Brain microvascular endothelial cell (primary cell): ENCODE data around the gene CAST.
"Not testable (repeated sequence)": the region's sequence is repeated elsewhere in the genome, so short reads cannot be mapped to it uniquely, and the experiment has no call there.

ENCODE experiments used
- DNase-seq: peaks from one replicate; pipeline ENCODE4 v3.0.0-alpha.2; 2020
- H3K27ac ChIP-seq: fragments of 250-450 bp; sonication (Bioruptor Pico); 2 replicates; pipeline ENCODE4 v1.5.1; 2020; ENCODE audit warnings: mild to moderate bottlenecking, moderate library complexity
- H3K27me3 ChIP-seq: fragments of 250-450 bp; sonication (Bioruptor Pico); replicated peaks from 2 replicates; pipeline ENCODE4 v1.5.1; 2020; ENCODE audit warnings: mild to moderate bottlenecking
- H3K36me3 ChIP-seq: fragments of 250-450 bp; sonication (Bioruptor Pico); replicated peaks from 2 replicates; pipeline ENCODE4 v1.5.1; 2020; ENCODE audit warnings: mild to moderate bottlenecking
- H3K4me3 ChIP-seq: 2 replicates; pipeline ENCODE4 v1.5.1; 2011; ENCODE audit warnings: low read depth, mild to moderate bottlenecking, control low read depth, low read length, moderate library complexity
- in situ Hi-C: cut with HindIII; loops from 2 replicates; pipeline ENCODE4 v1.10.0; 2017; ENCODE audit warnings: low sequenced_read_pairs, low pct_ligation_motif_present
- TF ChIP-seq, protein P1 (sequence below): IDR thresholded peaks from 2 replicates; pipeline ENCODE4 v1.5.1; 2011; ENCODE audit warnings: low read depth, mild to moderate bottlenecking, moderate library complexity, low read length, control low read depth, inconsistent platforms; ENCODE audit errors: missing control alignments

The CAST gene, protein sequence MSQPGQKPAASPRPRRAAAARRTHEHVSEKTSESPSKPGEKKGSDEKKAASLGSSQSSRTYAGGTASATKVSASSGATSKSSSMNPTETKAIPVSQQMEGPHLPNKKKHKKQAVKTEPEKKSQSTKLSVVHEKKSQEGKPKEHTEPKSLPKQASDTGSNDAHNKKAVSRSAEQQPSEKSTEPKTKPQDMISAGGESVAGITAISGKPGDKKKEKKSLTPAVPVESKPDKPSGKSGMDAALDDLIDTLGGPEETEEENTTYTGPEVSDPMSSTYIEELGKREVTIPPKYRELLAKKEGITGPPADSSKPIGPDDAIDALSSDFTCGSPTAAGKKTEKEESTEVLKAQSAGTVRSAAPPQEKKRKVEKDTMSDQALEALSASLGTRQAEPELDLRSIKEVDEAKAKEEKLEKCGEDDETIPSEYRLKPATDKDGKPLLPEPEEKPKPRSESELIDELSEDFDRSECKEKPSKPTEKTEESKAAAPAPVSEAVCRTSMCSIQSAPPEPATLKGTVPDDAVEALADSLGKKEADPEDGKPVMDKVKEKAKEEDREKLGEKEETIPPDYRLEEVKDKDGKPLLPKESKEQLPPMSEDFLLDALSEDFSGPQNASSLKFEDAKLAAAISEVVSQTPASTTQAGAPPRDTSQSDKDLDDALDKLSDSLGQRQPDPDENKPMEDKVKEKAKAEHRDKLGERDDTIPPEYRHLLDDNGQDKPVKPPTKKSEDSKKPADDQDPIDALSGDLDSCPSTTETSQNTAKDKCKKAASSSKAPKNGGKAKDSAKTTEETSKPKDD

GRCh38 chr5:96661855-96662724, at the start of gene CAST:
Gene CAST (plus strand): TSS chr5:96662376. CDS start chr5:96662423, 47 bp downstream.
- TF ChIP-seq, protein P1, sequence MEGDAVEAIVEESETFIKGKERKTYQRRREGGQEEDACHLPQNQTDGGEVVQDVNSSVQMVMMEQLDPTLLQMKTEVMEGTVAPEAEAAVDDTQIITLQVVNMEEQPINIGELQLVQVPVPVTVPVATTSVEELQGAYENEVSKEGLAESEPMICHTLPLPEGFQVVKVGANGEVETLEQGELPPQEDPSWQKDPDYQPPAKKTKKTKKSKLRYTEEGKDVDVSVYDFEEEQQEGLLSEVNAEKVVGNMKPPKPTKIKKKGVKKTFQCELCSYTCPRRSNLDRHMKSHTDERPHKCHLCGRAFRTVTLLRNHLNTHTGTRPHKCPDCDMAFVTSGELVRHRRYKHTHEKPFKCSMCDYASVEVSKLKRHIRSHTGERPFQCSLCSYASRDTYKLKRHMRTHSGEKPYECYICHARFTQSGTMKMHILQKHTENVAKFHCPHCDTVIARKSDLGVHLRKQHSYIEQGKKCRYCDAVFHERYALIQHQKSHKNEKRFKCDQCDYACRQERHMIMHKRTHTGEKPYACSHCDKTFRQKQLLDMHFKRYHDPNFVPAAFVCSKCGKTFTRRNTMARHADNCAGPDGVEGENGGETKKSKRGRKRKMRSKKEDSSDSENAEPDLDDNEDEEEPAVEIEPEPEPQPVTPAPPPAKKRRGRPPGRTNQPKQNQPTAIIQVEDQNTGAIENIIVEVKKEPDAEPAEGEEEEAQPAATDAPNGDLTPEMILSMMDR = no peak
- DNase-seq = peak; percentile 76
- H3K36me3 ChIP-seq = no peaks in the 10 kb centered on the region
- peak within 1 kb of the TSS; percentile 85 for H3K27ac ChIP-seq
- peak within 1 kb of the TSS; percentile 84 for H3K4me3 ChIP-seq
- H3K27me3 ChIP-seq = no peaks in the 10 kb centered on the region
- in situ Hi-C loops = no loop called here

GRCh38 chr5:96614110-96614691, 48.0 kb upstream of the CAST start:
- Histone ChIP-seq H3K27ac (peak overlapping the region; percentile 74), H3K36me3 (no peaks in the 10 kb centered on the region), H3K27me3 (no peaks in the 10 kb centered on the region), H3K4me3 (peak overlapping the region; percentile 35)
- in situ Hi-C loops = loop anchor here (25.0 kb wide), 1 partner anchor 277 kb away; no protein-coding TSS in a partner anchor
- TF ChIP-seq, protein P1 = peak; percentile 60
- peak; percentile 93 for DNase-seq

GRCh38 chr5:96615223-96615622, 47.0 kb upstream of the CAST start:
- TF ChIP-seq, protein P1 = no peak
- no peaks in the 10 kb centered on the region for H3K27me3 ChIP-seq
- in situ Hi-C loops = loop anchor here (25.0 kb wide), 1 partner anchor 278 kb away; no protein-coding TSS in a partner anchor
- no peak overlapping the region for H3K4me3 ChIP-seq
- H3K27ac ChIP-seq = no peak overlapping the region
- H3K36me3 ChIP-seq = no peaks in the 10 kb centered on the region
- DNase-seq = no peak

GRCh38 chr5:96616801-96617200, 45.4 kb upstream of the CAST start:
- no peak overlapping the region for H3K4me3 ChIP-seq
- H3K27me3 ChIP-seq = no peaks in the 10 kb centered on the region
- in situ Hi-C loops = loop anchor here (25.0 kb wide), 1 partner anchor 280 kb away; no protein-coding TSS in a partner anchor
- no peak for DNase-seq
- no peak overlapping the region for H3K27ac ChIP-seq
- TF ChIP-seq, protein P1 = no peak
- H3K36me3 ChIP-seq = no peaks in the 10 kb centered on the region

- not testable (repeated sequence) for H3K27me3 ChIP-seq, H3K4me3 ChIP-seq
- in situ Hi-C loops = loop anchor here (25.0 kb wide), 1 partner anchor 281 kb away; no protein-coding TSS in a partner anchor
Measured at GRCh38 chr5:96618311-96619016, 43.7 kb upstream of the CAST start.

More at GRCh38 chr5:96618311-96619016, 43.7 kb upstream of the CAST start:
- H3K27ac ChIP-seq, DNase-seq, H3K36me3 ChIP-seq: not testable (repeated sequence)
